Keratinocyte (primary cell): Measurements from ENCODE around the gene ARHGAP4.

Experiments used
- CTCF ChIP-seq, 3 experiments: IDR thresholded peaks in 1 of 3; conservative IDR thresholded peaks in 1 of 3; optimal IDR thresholded peaks in 1 of 3; 2 replicates in 2 of 3; 3 replicates in 1 of 3; pipeline versions ENCODE3 to v1.5.1; 2011; ENCODE audit warnings: low read length in 3 of 3, mild to moderate bottlenecking in 3 of 3, moderate library complexity in 2 of 3, control low read depth in 1 of 3, inconsistent platforms in 1 of 3; ENCODE audit not compliant: insufficient read depth in 2 of 3; ENCODE audit errors: extremely low read depth in 1 of 3
- EZH2 ChIP-seq: IDR thresholded peaks from one replicate; pipeline ENCODE4 v1.6.1; 2012; ENCODE audit warnings: inconsistent platforms, mild to moderate bottlenecking, low read length, moderate library complexity

- TF ChIP-seq CTCF (optimal IDR thresholded peaks at IDR 0.05 in 1 of 3, IDR thresholded peaks at IDR 0.05 in 1 of 3, conservative IDR thresholded peaks at IDR 0.05 in 1 of 3; ENCODE audit: extremely low read depth in 1 of 3, insufficient read depth in 2 of 3, low read length in 3 of 3) = no peak
- TF ChIP-seq EZH2 = no peak
These were observed 52.0 kb downstream of the ARHGAP4 start for GRCh38 chrX:153874085-153874365.
